Mesenchymal stem cell (in vitro differentiated cells and primary cell): ENCODE data around the gene SNED1.

Experiments
- DNase-seq: peaks from one replicate; pipeline ENCODE4 v3.0.0-alpha.2; 2013
- H2AFZ ChIP-seq: one replicate; pipeline ENCODE4 v1.6.1; 2013; ENCODE audit warnings: low read depth, mild to moderate bottlenecking, control low read depth, inconsistent platforms, low read length, moderate library complexity
- H2AK5ac ChIP-seq: 2 replicates; pipeline ENCODE4 v1.6.1; 2013; ENCODE audit warnings: low read length, moderate library complexity, mild to moderate bottlenecking, inconsistent platforms; ENCODE audit not compliant: severe bottlenecking
- H2BK120ac ChIP-seq: one replicate; pipeline ENCODE4 v1.6.1; 2013; ENCODE audit warnings: low read depth, mild to moderate bottlenecking, inconsistent platforms, low read length, moderate library complexity
- H2BK12ac ChIP-seq, 2 experiments: one replicate each; pipeline ENCODE4 v1.6.1; 2013; ENCODE audit warnings: inconsistent platforms in 2 of 2, low read length in 2 of 2, mild to moderate bottlenecking in 2 of 2, moderate library complexity in 2 of 2, control low read depth in 1 of 2
- H2BK15ac ChIP-seq: one replicate; pipeline ENCODE4 v1.6.1; 2013; ENCODE audit warnings: mild to moderate bottlenecking, low read depth, inconsistent platforms; ENCODE audit not compliant: poor library complexity, severe bottlenecking
- H2BK5ac ChIP-seq: 2 replicates; pipeline ENCODE4 v1.6.1; 2013; ENCODE audit warnings: low read depth, mild to moderate bottlenecking, low read length, control low read depth, inconsistent platforms; ENCODE audit not compliant: poor library complexity, severe bottlenecking
- H3K14ac ChIP-seq, 2 experiments: one replicate each; pipeline ENCODE4 v1.6.1; 2013; ENCODE audit warnings: inconsistent platforms in 2 of 2, low read length in 2 of 2, control low read depth in 1 of 2, mild to moderate bottlenecking in 1 of 2, moderate library complexity in 1 of 2
- H3K18ac ChIP-seq, 2 experiments: one replicate each; pipeline ENCODE4 v1.6.1; 2013; ENCODE audit warnings: inconsistent platforms in 2 of 2, low read length in 2 of 2, control low read depth in 1 of 2, low read depth in 1 of 2, mild to moderate bottlenecking in 1 of 2
- H3K23ac ChIP-seq, 2 experiments: one replicate each; pipeline ENCODE4 v1.6.1; 2013; ENCODE audit warnings: inconsistent platforms in 2 of 2, low read length in 2 of 2, mild to moderate bottlenecking in 2 of 2, moderate library complexity in 2 of 2, control low read depth in 1 of 2
- H3K27ac ChIP-seq: 2 replicates; pipeline ENCODE4 v1.5.1; 2013; ENCODE audit warnings: mild to moderate bottlenecking, moderate library complexity, low read length, control low read depth, inconsistent platforms; ENCODE audit not compliant: poor library complexity, severe bottlenecking
- H3K27me3 ChIP-seq, 2 experiments: 2 replicates each; pipeline versions ENCODE4 v1.6.1 to v1.7.0; 2013; ENCODE audit warnings: low read length in 2 of 2, mild to moderate bottlenecking in 2 of 2, moderate library complexity in 2 of 2, control low read depth in 1 of 2, inconsistent platforms in 1 of 2; ENCODE audit not compliant: control insufficient read depth in 1 of 2, insufficient read depth in 1 of 2
- H3K36me3 ChIP-seq, 2 experiments: 2 replicates each; pipeline versions ENCODE4 v1.6.1 to v1.7.0; 2013; ENCODE audit warnings: low read length in 2 of 2, control low read depth in 1 of 2, inconsistent platforms in 1 of 2, low read depth in 1 of 2, mild to moderate bottlenecking in 1 of 2; ENCODE audit not compliant: insufficient read depth in 2 of 2, control insufficient read depth in 1 of 2
- H3K4ac ChIP-seq, 2 experiments: one replicate each; pipeline ENCODE4 v1.6.1; 2013; ENCODE audit warnings: inconsistent platforms in 2 of 2, low read length in 2 of 2, mild to moderate bottlenecking in 2 of 2, moderate library complexity in 2 of 2, control low read depth in 1 of 2, low read depth in 1 of 2
- H3K4me1 ChIP-seq: 2 replicates; pipeline ENCODE4 v1.6.1; 2013; ENCODE audit warnings: low read depth, low read length, control low read depth; ENCODE audit not compliant: control insufficient read depth, insufficient read depth
- H3K4me2 ChIP-seq: 2 replicates; pipeline ENCODE4 v1.6.1; 2013; ENCODE audit warnings: low read length, mild to moderate bottlenecking, inconsistent platforms; ENCODE audit not compliant: poor library complexity, severe bottlenecking
- H3K4me3 ChIP-seq, 2 experiments: 2 replicates each; pipeline versions ENCODE4 v1.5.1 to v1.7.0; 2013; ENCODE audit warnings: low read length in 2 of 2, mild to moderate bottlenecking in 2 of 2, control low read depth in 1 of 2, low read depth in 1 of 2; ENCODE audit not compliant: insufficient read depth in 1 of 2
- H3K79me1 ChIP-seq: replicated peaks from 2 replicates; pipeline ENCODE4 v1.6.1; 2013; ENCODE audit warnings: mild to moderate bottlenecking, control low read depth, low read length, inconsistent platforms; ENCODE audit not compliant: poor library complexity, severe bottlenecking
- H3K9ac ChIP-seq: 2 replicates; pipeline ENCODE4 v1.7.0; 2013; ENCODE audit warnings: mild to moderate bottlenecking, low read length, moderate library complexity
- H3K9me3 ChIP-seq: 2 replicates; pipeline ENCODE4 v1.7.0; 2013; ENCODE audit warnings: mild to moderate bottlenecking, low read length; ENCODE audit not compliant: control insufficient read depth
- H4K8ac ChIP-seq: one replicate; pipeline ENCODE4 v1.6.1; 2013; ENCODE audit warnings: inconsistent platforms, mild to moderate bottlenecking, low read length, moderate library complexity
- H4K91ac ChIP-seq: one replicate; pipeline ENCODE4 v1.6.1; 2013; ENCODE audit warnings: mild to moderate bottlenecking, low read length, inconsistent platforms
- WGBS: methylation state at CpG from one replicate; pipeline ENCODE4 v1.1.7; 2013; ENCODE audit warnings: mixed read lengths; 5-methylcytosine and 5-hydroxymethylcytosine counted together

SNED1 gene

GRCh38 chr2:241020629-241021190 is 22.3 kb downstream of the SNED1 start:
- DNase-seq: no peak
- peaks cover 0 to 4% of the 10 kb centered on the region in 2 experiments for H3K27me3 ChIP-seq
- no peak overlapping the region for H2AFZ ChIP-seq
- WGBS: 80% methylated on average over 8 of the region's 8 CpGs
- peaks cover 9% of the 10 kb centered on the region for H3K9me3 ChIP-seq
- no peak overlapping the region for H4K91ac ChIP-seq
- no peak overlapping the region for H3K23ac ChIP-seq
- no peak overlapping the region for H2BK120ac ChIP-seq
- no peaks in the 10 kb centered on the region for H3K79me1 ChIP-seq
- no peak overlapping the region for H2BK12ac ChIP-seq
- H2BK15ac ChIP-seq: no peak overlapping the region
- H3K18ac ChIP-seq: no peak overlapping the region
- no peak overlapping the region for H4K8ac ChIP-seq
- H3K4me3 ChIP-seq: no peak overlapping the region
- H3K4me1 ChIP-seq: no peaks in the 10 kb centered on the region
- no peak overlapping the region for H3K9ac ChIP-seq
- H3K14ac ChIP-seq: no peak overlapping the region
- no peak overlapping the region for H3K27ac ChIP-seq
- H2AK5ac ChIP-seq: no peak overlapping the region
- H2BK5ac ChIP-seq: no peak overlapping the region
- peaks cover 0 to 82% of the 10 kb centered on the region in 2 experiments for H3K36me3 ChIP-seq
- H3K4me2 ChIP-seq: no peak overlapping the region
- no peak overlapping the region for H3K4ac ChIP-seq

- Histone ChIP-seq H2BK120ac (no peak overlapping the region), H2BK12ac (no peak overlapping the region), H3K4ac (no peak overlapping the region), H3K4me1 (no peaks in the 10 kb centered on the region), H3K9me3 (peaks cover 31% of the 10 kb centered on the region), H3K27ac (no peak overlapping the region), H3K23ac (no peak overlapping the region), H2AK5ac (no peak overlapping the region), H4K8ac (no peak overlapping the region), H3K79me1 (no peaks in the 10 kb centered on the region), H3K14ac (no peak overlapping the region), H3K9ac (no peak overlapping the region), H2BK5ac (no peak overlapping the region), H3K4me3 (no peak overlapping the region), H2AFZ (no peak overlapping the region), H3K18ac (no peak overlapping the region), H3K36me3 (peaks cover 0 to 87% of the 10 kb centered on the region in 2 experiments), H3K4me2 (no peak overlapping the region), H4K91ac (no peak overlapping the region), H3K27me3 (peaks cover 0 to 4% of the 10 kb centered on the region in 2 experiments), H2BK15ac (no peak overlapping the region)
- no peak for DNase-seq
- WGBS: 46% methylated on average over 1 of the region's 1 CpG
These were observed 27.2 kb downstream of the SNED1 start for GRCh38 chr2:241025639-241026038.

- WGBS: 90% methylated on average over 17 of the region's 17 CpGs
- Histone ChIP-seq H2BK15ac (no peak overlapping the region), H3K27ac (no peak overlapping the region), H3K27me3 (peaks cover 0 to 7% of the 10 kb centered on the region in 2 experiments), H4K91ac (no peak overlapping the region), H3K4me3 (no peak overlapping the region), H3K18ac (no peak overlapping the region), H3K4ac (no peak overlapping the region), H3K79me1 (no peaks in the 10 kb centered on the region), H3K36me3 (peaks cover 0 to 95% of the 10 kb centered on the region in 2 experiments), H2AK5ac (no peak overlapping the region), H3K9me3 (peaks cover 31% of the 10 kb centered on the region), H2BK120ac (no peak overlapping the region), H2AFZ (no peak overlapping the region), H3K4me2 (no peak overlapping the region), H3K23ac (no peak overlapping the region), H4K8ac (no peak overlapping the region), H3K14ac (no peak overlapping the region), H3K4me1 (no peaks in the 10 kb centered on the region), H3K9ac (no peak overlapping the region), H2BK5ac (no peak overlapping the region), H2BK12ac (no peak overlapping the region)
- DNase-seq: no peak
These were observed 31.3 kb downstream of the SNED1 start for GRCh38 chr2:241029599-241030332.

- Histone ChIP-seq H4K91ac (no peak overlapping the region), H4K8ac (no peak overlapping the region), H3K4me2 (no peak overlapping the region), H3K18ac (no peak overlapping the region), H3K4me1 (no peaks in the 10 kb centered on the region), H3K9ac (no peak overlapping the region), H2BK12ac (no peak overlapping the region), H3K23ac (no peak overlapping the region), H3K14ac (no peak overlapping the region), H3K4me3 (no peak overlapping the region), H2AK5ac (no peak overlapping the region), H3K4ac (no peak overlapping the region), H3K27me3 (peaks cover 0 to 13% of the 10 kb centered on the region in 2 experiments), H2AFZ (no peak overlapping the region), H3K79me1 (no peaks in the 10 kb centered on the region), H2BK15ac (no peak overlapping the region), H3K36me3 (peaks cover 0 to 95% of the 10 kb centered on the region in 2 experiments), H3K27ac (no peak overlapping the region), H2BK120ac (no peak overlapping the region), H2BK5ac (no peak overlapping the region), H3K9me3 (peaks cover 27% of the 10 kb centered on the region)
- no peak for DNase-seq
- WGBS: 92% methylated on average over 15 of the region's 15 CpGs
These were observed 31.9 kb downstream of the SNED1 start for GRCh38 chr2:241030333-241030680.
